Sigmoid colon (tissue), 4 donors: ENCODE data around the gene JPH4.

ENCODE experiments used
- EP300 ChIP-seq, 4 donors: sonication (generic); formaldehyde crosslinking; IDR thresholded peaks; one replicate each; pipeline ENCODE4 v1.6.1; 2017; ENCODE audit warnings: antibody characterized with exemption in 4 of 4
- POLR2A ChIP-seq, 2 donors: fragments of 450-650 bp; IDR thresholded peaks; one replicate each; pipeline ENCODE4 v1.6.1; 2016; ENCODE audit warnings: antibody characterized with exemption in 2 of 2, mild to moderate bottlenecking in 2 of 2, moderate library complexity in 2 of 2
- POLR2AphosphoS5 ChIP-seq, 4 donors: sonication (generic); formaldehyde crosslinking; IDR thresholded peaks; one replicate each; pipeline ENCODE4 v1.6.1; 2017; ENCODE audit warnings: antibody characterized with exemption in 4 of 4
- TF ChIP-seq, protein P1 (sequence below), 4 experiments: fragments of 450-650 bp in 3 of 4; fragments of 200-600 bp in 1 of 4; IDR thresholded peaks; one replicate each; pipeline ENCODE4 v1.5.1; 2016 to 2019; ENCODE audit warnings: antibody characterized with exemption in 4 of 4, mild to moderate bottlenecking in 3 of 4, moderate library complexity in 2 of 4

GRCh38 chr14:23578560-23579310, at the start of gene JPH4:
- TF ChIP-seq, protein P1, sequence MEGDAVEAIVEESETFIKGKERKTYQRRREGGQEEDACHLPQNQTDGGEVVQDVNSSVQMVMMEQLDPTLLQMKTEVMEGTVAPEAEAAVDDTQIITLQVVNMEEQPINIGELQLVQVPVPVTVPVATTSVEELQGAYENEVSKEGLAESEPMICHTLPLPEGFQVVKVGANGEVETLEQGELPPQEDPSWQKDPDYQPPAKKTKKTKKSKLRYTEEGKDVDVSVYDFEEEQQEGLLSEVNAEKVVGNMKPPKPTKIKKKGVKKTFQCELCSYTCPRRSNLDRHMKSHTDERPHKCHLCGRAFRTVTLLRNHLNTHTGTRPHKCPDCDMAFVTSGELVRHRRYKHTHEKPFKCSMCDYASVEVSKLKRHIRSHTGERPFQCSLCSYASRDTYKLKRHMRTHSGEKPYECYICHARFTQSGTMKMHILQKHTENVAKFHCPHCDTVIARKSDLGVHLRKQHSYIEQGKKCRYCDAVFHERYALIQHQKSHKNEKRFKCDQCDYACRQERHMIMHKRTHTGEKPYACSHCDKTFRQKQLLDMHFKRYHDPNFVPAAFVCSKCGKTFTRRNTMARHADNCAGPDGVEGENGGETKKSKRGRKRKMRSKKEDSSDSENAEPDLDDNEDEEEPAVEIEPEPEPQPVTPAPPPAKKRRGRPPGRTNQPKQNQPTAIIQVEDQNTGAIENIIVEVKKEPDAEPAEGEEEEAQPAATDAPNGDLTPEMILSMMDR (IDR thresholded peaks at IDR 0.05), result no peak
- TF ChIP-seq POLR2AphosphoS5 (IDR thresholded peaks at IDR 0.05) (no peak), POLR2A (IDR thresholded peaks at IDR 0.05) (no peak), EP300 (IDR thresholded peaks at IDR 0.05) (no peak)
